ENCODE measurements around the gene ZNF860. TPM values are rescaled to one million over a fixed set of nuclear protein-coding genes. Genes with fewer than 3 reads are reported as not detected.
"Not testable (repeated sequence)": the region's sequence is repeated elsewhere in the genome, so short reads cannot be mapped to it uniquely, and the experiment has no call there.

ZNF860 gene
- total RNA-seq, 1 donor from 2014 or later: 0.10 TPM

DNA sequence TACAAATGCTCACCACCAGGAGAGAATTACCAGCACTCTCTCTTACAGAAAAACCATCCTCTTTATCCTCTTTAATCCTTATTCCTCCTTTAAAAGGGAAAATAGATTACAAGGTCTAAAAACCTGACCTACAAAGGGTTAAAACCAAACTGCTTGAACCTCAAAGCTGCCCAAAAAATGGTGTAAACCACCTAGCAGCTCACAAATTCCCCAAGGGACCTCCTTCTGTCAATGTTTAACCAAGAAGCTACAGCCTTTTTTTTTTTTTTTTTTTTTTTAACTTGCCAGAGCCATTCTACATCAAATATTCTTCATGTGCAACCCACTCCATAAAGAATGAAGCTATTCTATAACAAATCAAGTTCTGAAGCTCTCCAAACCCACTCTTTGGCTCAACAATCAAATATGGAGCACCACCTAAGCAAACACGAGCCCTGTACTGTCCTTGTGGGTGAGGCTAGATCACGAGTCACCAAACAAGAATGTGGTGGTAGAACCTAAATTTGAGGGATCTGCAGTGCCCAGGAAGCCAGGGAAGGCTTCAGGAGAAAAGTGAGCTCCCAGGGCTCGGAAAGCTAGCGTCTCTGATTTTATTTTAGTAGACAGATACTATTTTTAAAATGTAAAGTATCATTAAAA is 20.6 kb upstream of the ZNF860 start:
- intact Hi-C loops (cut with micrococcal nuclease): no loop called here

DNA sequence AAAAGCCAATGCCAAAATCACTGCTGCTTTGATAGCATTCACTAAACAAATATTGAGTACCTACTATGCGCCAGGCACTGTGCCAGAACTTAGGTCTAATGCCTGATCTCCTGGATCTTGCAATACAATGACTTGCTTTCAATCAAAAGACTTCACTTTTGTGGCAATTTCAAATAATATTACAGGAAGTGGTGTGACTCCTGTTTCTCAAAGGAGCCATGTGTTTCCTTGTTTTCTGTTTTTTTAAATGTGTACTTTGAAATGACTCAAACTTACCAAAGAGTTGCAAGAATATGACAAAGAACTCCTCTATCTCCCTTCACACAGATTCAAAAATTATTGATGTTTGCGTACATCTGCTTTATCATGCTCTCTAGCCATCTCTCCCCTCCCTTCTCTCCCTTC is 18.7 kb upstream of the ZNF860 start:
- intact Hi-C loops (cut with micrococcal nuclease): no loop called here

DNA sequence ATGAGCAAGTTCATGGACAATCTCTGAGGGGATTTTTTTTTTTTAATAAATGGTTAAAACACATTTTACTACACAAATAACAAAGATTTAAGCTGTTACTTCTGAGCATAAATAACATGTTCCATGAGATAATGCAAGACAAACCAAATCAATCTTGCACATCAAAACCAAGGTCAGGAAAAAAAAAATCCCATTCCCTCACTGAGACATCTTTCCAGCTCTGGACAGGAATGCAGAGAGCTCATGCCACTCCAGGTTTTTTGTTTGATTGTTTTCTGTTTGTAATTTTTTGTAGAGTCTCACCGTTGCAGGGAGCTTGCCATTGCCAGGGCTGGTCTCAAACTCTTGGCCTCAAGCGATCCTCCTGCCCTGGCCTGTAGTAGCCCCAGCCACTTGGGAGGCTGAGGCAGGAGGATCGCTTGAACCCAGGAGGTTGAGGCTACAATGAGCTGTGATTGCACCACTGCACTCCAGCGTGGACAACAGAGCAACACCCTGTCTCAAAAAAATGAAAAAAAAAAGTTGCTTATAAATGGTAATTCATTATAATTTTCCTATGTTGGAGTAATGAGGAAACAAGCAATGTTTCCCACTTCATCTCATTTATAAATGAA is 14.5 kb upstream of the ZNF860 start:
- intact Hi-C loops (cut with micrococcal nuclease): no loop called here

DNA sequence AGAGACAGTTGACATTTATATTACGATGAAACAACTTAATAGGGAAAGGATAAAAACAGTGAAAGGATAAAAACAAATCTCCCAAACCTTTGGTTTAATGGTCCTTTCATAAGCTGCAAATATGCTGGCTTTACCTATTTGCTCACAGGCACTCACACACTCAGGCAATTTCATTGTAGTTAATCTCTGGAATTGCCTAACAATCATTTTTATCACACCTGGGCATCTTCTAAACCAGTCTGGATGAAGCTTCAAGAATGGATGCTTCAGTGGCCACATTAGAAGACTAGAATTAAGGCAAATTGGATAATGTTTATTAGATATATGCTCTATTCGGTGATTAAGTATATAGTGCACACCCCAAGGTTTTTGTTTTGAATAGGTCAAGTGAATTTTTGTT is 14.0 kb upstream of the ZNF860 start:
- intact Hi-C loops (cut with micrococcal nuclease): no loop called here

DNA sequence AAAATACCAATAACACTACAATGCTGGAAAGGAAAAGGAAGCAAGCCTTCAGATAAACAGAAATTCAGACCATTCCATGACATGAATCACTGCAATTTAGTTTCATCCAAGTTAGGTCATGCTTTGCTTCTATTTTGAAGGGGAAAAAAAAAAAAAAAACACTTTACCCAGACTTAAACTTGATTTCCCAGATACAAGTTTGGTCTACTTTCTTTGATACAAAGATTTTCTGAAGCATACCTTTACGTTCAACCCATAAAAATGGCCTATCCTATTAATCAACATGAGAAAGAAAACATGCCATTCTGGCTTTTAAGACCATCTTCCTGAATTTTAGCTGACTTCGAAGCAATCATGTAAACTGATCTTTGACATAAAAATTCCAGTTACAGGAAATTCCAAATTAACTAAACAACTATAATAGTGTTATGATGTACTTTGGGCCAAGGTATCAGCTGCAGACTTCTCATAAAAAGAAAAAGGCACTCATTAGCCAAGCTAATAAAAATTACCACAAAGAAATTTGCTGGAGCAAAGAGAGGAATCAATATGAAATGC is 13.1 kb upstream of the ZNF860 start:
- intact Hi-C loops (cut with micrococcal nuclease): no loop called here

DNA sequence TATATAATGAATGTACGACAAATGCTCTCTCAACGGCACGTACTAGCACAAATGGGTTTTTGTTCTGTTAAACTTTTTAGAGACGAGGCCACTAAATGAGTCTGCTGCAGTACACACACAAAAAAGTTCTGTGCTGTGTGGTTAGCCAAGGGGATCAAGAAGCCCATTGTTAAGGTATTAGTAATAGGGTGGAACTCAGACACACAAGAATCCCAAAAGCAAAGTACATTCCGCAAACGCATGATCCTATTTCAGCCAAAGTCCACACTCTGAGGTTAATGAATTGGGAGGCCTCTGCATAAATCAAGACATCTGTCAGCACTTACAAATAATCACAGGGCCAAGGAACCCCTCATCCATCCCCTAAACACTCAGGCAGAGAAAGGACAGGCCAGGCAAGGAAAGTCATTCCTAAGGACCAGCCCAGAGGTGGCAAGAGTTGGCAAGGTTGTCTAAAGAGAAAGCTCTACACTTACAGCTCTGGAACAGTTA is 12.6 kb upstream of the ZNF860 start:
- intact Hi-C loops (cut with micrococcal nuclease): no loop called here

DNA sequence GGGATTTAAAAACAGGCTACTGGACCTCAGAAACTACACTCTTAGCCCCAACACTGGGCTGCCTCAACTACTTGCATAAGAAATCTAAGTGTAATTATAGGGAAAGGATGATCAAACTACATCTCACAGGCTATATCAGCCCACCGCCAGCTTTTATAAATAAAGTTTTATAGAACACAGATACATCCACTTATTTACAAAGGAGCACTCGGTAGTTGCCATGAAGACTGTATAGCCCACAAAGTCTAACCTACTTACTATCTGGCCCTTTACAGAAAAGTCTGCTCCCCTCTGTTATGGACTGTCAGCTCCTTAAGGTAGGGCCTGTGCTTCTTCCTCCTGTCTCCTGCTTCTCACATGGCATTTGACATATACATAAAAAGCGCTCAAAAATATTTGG is 9.9 kb upstream of the ZNF860 start:
- intact Hi-C loops (cut with micrococcal nuclease): no loop called here

DNA sequence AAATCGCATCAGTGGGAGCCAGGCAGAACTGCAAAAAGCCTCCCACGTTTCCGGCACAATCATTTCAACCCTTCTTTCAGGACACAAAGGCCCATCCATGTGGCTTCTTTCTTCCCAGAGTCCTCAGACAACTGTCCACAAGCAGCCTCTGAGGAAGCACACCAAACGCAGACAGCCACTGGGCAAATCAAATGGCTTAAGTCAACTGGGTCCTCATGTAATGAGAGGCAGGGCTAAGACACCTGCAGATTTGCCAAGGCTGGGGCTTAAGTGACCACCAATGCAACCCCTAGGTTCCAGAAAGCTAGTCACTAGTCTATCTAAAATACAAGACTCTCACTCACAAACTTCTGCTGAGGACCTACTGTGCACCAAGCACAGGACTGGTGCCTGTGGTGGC is 8.5 kb upstream of the ZNF860 start:
- intact Hi-C loops (cut with micrococcal nuclease): no loop called here

DNA sequence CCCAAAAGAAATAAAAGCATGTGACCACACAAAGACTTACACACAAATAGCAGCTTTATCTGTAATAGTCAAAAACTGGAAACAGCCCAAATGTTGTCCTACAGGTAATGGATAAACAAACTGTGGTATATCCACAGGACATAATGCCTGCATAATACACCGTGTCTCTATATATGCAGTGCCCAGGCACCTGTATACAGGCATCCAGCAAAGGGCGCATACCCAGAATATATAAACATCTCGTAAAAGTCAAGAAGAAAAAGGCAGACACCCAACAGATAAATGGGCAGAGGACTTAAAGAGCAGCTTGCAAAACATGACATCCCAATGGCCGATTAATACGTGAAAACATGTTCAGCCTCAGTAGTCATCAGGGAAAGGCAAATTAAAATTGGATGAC is 7.7 kb upstream of the ZNF860 start:
- intact Hi-C loops (cut with micrococcal nuclease): no loop called here

DNA sequence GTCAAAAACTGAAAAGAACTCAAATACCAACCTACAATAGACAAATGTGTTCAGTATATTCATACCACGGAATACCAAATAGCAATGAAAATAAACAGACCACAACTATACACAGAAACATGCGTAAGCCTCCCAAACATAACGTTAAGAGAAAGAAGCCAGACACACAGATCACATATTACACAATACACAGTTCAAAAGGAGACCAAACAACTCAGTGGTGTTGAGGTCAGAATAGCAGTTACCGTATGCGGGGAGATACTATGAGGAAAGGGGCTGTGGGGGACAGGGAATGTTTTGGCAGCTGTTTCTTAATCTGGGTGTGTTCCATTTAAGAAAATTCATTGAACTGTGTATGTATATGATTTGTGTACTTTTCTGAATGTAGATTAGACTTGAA is 7.1 kb upstream of the ZNF860 start:
- intact Hi-C loops (cut with micrococcal nuclease): no loop called here

DNA sequence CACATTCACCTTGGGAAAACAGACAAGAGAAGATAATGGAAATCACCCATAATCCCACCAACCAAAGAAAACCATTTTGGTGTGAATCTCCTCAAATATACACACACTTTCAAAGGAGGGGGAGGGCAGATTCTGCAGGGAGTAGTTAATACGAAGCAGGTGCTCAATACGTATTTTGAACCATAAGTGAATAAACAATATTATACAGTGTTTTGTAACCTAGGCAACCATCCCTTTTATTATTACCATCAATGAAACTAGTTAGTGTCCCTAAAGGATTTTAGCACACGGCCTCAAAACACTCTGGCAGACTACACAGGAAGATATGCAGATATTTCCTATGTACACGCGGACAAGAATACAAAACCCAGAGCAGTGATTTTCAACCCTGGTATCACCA is 6.6 kb upstream of the ZNF860 start:
- intact Hi-C loops (cut with micrococcal nuclease): no loop called here

DNA sequence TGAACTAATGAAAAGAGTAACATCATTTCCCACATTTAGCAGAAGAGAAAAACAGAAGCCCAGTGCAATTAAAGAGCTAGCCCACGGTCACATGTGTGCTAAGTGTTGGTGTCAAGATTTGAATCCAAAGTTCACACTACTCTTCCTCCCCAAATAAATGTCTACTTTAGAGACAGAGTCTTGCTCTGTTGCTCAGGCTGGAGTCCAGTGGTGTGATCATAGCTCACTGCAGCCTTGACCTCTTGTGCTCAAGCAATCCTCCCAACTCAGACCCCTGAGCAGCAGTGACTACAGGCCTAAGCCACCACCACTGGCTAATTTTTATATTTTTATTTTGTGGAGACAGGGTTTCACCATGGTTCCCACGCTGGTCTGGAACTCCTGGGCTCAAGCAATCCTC is 5.2 kb upstream of the ZNF860 start:
- intact Hi-C loops (cut with micrococcal nuclease): no loop called here

DNA sequence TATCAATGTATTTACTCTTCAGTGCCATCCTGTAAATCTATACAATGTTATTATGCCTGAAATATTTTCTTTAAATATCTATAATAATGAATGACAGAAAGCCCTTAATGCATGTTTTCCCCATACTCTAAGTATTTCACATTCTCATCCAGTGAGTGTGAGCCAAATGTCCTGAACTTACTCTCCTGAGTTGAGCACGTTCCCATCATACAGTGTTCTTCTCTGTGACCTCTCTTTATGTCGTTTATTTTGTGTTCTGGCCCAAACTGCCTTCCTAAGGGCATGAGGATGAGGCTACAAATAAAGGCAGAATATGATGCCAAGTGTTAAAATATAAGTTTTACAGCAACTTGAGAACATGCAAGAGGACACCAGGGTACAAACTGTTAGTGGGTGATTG is 3.8 kb upstream of the ZNF860 start:
- intact Hi-C loops (cut with micrococcal nuclease): no loop called here

DNA sequence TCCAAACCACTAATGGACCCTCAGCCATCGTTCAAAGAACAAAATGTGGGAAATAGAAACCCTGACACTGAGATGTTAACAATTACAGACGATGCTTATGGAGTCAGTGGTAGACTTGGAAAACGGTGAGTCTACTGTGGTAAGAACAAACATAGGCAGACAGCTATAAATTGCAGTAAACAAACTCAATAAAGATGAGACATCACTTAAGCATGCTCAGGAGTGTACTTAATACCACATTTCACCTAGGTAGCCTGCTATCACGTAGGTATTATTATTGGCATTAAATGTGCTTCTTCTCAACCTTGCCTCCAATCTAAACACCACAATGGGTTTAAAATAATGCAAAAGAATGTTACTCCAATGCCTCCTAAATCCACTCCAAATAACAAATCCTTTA is 3.0 kb upstream of the ZNF860 start:
- intact Hi-C loops (cut with micrococcal nuclease): no loop called here

DNA sequence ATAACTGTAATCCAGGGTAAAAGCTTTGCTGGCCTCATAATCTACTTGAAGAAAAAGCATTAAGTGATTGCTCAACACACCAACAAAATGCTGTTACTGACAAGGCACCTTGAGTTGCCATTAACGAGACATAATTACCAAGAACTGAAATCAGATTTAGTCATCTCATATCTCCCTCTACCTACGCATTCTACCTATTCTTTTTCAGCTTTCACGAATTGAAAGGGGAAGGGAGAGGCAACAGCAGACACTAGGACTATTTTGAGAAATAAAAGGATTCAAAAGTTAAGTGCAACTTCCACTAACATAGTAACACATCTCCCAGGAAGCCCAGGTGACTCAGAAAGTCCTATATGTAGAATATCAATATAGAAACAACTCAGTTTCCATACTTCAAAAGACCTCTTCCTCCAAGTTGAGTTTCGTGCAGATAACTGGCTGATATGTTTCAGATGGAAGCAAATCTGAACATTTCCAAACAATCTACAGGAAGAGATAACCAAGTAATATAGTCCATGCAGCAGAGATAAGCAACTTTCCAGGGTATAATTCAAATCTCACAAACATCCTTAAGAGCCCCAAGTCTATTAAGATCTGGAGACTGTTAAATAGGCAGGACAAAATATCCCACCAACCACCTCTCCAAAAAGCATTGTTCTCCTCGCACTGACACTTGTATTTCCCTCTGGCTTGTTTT is 2.4 kb upstream of the ZNF860 start:
- intact Hi-C loops (cut with micrococcal nuclease): no loop called here

DNA sequence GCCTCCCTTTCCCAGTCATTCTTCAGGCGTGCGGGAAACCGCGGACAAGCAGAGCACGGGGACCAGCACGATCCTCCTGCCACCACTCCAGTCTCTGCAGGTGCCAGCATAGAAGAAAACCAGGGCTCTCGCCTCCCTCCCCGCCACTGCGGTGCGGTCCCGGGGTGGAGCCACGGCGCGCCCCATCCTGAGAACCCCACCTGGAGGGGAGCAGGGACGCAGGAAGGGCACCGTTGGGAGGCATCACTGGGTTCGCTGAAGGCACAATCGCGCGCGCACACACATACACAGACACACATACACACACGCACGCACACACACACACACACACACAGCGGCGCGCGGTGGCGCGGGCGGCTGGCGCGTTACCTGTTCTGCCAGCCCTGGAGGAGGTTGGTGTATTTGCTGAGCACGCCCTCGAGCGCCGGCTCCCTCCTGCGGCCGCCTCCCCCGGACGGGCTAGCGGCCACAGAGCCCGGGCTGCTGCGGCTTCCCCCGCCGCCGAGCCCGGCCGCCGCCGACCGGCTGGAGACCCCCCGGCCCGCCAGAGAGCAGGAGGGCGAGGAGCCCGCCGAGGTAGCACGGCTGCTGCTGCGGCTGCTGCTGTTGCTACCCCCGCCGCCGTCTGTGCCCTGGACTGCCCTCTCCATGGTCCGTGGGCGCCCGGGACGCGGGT is 882 bp upstream of the ZNF860 start:
- intact Hi-C loops (cut with micrococcal nuclease): loop anchor here (2.0 to 10.0 kb wide), 3 partner anchors 62 to 366 kb away; no protein-coding TSS in a partner anchor

DNA sequence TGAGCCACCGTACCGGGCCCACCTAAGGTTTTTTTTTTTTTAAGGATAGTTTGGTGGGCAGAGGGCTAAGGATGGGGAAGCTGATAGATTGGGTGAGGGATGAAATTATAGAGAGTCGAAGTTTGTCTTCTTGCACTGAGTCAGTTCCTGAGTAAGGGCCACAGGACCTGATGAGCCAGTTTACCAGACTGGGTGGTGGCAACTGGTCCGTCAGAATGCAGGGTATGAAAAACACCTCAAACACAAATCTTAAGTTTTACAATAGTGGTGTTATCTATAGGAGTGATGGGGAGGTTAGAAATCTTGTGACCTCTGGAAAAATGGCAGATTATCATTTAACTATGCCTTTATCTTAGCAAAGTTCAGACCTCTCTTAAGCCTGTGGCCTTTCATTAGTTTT is 2.8 kb downstream of the ZNF860 start:
- intact Hi-C loops (cut with micrococcal nuclease): loop anchor here (5.0 to 10.0 kb wide), 2 partner anchors 227 to 370 kb away; no protein-coding TSS in a partner anchor

DNA sequence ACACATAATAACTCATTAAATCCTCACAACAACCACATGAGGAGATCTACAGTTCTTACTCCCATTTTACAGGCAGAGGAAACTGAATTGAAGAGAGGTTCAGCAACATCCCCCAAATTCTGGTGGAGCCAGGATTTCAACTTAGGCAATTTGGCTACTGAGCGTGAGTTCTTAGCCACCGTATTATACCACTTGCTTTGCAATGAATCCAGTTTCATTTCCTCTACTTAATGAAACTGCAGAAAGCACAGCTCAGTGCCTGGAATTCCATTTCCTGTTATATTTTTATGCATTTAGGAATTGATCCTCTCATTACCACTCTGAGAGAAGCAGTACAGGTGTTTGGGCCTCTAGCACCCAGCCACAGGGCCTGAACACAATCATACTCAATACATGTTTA is 4.3 kb downstream of the ZNF860 start:
- intact Hi-C loops (cut with micrococcal nuclease): loop anchor here (10.0 kb wide), 1 partner anchor 371 kb away; no protein-coding TSS in a partner anchor

DNA sequence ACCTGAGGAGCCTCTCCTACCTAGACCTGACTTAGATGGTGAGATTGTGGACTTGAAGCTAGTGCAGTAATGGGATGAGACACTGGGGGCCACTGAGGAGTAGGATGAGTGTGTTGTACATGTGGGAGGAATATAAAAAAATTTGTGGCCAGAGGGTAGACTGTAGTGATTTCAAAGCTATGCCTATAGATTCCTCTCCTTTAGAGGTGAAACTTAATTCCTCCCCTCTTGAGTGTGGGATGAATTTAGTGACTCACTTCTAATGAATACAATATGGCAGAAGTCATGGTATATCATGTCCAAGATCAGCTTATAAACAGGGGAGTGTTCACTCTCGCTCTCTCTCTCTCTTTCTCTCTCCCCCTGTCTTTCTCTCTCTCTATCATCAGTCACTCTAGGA is 6.7 kb downstream of the ZNF860 start:
- intact Hi-C loops (cut with micrococcal nuclease): loop anchor here (10.0 kb wide), 1 partner anchor 373 kb away; no protein-coding TSS in a partner anchor

DNA sequence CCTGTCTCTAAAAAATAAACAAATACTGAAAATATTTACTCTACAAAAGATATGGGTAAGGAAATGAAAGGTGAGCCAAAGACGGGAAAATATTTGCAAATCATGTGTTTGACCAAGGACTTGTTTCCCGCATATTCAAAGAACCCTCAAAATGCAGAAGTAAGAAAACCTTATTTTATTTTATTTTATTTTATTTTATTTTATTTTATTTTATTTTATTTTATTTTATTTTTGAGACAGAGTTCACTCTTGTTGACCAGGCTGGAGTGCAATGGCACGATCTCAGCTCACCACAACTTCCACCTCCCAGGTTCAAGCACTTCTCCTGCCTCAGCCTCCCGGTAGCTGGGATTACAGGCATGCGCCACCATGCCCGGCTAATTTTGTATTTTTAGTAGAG is 11.4 kb downstream of the ZNF860 start:
- intact Hi-C loops (cut with micrococcal nuclease): not testable (repeated sequence)

DNA sequence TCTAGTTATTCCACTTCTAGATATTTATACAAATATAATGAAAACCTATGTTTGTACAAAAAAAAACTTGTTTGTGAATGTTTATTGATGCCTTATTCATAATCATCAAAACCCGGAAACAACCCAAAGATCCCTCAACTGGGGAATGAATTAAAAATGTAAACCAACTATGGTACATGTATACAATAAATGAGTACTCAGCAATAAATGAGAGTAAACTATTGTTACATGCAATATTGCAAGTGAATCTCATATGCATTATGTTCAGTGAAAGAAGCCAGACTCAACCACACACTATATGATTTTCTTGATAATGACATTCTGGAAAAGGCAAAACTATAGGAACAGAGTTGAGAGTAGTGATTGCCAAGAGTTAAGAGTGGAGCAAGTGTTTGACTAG is 12.3 kb downstream of the ZNF860 start:
- intact Hi-C loops (cut with micrococcal nuclease): no loop called here

DNA sequence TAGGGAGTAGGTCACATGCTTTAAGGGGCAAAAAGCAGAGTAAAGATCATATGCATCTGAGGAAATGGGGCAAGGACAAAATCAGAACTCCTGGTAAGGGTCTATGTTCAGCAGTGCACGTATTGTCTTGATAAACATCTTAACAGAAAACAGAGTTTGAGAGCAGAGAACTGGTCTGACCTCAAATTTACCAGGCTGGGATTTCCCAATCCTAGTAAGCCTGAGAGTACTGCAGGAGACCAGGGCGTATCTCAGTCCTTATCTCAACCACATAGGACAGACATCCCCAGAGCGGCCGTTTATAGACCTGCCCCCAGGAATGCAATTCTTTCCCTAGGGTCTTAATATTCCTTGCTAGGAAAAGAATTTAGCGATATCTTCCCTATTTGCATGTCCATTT is 13.5 kb downstream of the ZNF860 start:
- intact Hi-C loops (cut with micrococcal nuclease): not testable (repeated sequence)
